ENCODE data around the gene SPTBN4. TPM values are rescaled to one million over a fixed set of nuclear protein-coding genes. Genes with fewer than 3 reads are reported as not detected.

SPTBN4 gene
- total and polyA plus RNA-seq, 2 of the 4 experiments (the other 2 are of a cell fraction): 0.72 to 0.91 TPM

DNA sequence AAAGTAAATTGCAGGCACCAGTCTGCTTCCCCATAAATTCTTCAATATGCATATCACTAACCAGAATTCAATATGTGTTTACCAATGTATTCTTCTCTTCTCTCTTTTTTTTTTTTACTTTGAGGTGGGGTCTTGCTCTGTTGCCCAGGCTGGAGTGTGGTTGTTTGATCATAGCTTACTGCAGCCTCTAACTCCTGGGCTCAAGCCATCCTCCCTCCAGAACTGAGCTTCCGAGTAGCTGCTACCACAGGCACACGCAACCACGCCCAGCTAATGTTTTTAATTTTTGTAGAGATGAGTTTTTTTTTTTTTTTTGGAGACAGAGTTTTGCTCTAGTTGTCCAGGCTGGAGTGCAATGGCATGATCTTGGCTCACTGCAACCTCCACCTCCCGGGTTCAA lies 151.2 kb downstream of the SPTBN4 start:
- no CpG with 5 or more reads among the region's 4 CpGs for whole genome bisulfite sequencing, 2 experiments (ENCODE audit: extremely low coverage in 2 of 2, insufficient read length in 1 of 2)
- no peak overlapping the region for H2BK120ac ChIP-seq (ENCODE audit: low read depth, low read length)
- no peak overlapping the region for H3K9ac ChIP-seq (ENCODE audit: low read depth, low read length)
- no peaks in the 10 kb centered on the region for H3K27me3 ChIP-seq (ENCODE audit: control insufficient read depth, insufficient read depth, low read length)
- no peaks in the 10 kb centered on the region for H3K9me3 ChIP-seq (ENCODE audit: control insufficient read depth, insufficient read depth, low read length)
- no peak overlapping the region for H2AK5ac ChIP-seq (ENCODE audit: low read depth, low read length)
- no peak overlapping the region for H4K91ac ChIP-seq (ENCODE audit: insufficient read depth, low read depth, low read length)
- intact Hi-C loops (cut with micrococcal nuclease) (no loop called here), dilution Hi-C loops (cut with HindIII; ENCODE audit: low sequenced_read_pairs, unreplicated experiment) (no loop called here), in situ Hi-C loops (cut with MboI; ENCODE audit: low sequenced_read_pairs) (no loop called here)
- peaks cover 53% of the 10 kb centered on the region for H3K36me3 ChIP-seq (ENCODE audit: control insufficient read depth, insufficient read depth, low read length)
- no peak overlapping the region for H3K27ac ChIP-seq (ENCODE audit: insufficient read depth, low read length)
- no peak overlapping the region for H2AK9ac ChIP-seq (replicated peaks; ENCODE audit: low read depth, low read length, poor library complexity)
- BruUV-seq (replicated peaks): no TSS peak
- no peak overlapping the region for H2BK5ac ChIP-seq (ENCODE audit: low read depth, low read length, poor library complexity, severe bottlenecking)
- no peak overlapping the region for H3K4me3 ChIP-seq (ENCODE audit: insufficient read depth, low read depth, low read length)
- H3K23ac ChIP-seq (ENCODE audit: low read depth, low read length): no peak overlapping the region
- H2BK20ac ChIP-seq (ENCODE audit: low read depth, low read length): no peak overlapping the region
- no peak overlapping the region for H4K5ac ChIP-seq (ENCODE audit: low read depth, low read length)
- no peak overlapping the region for H3K18ac ChIP-seq (ENCODE audit: low read depth, low read length)
- peaks cover 17% of the 10 kb centered on the region; the same call in 1 of the 2 replicates for H3K4me1 ChIP-seq (ENCODE audit: control insufficient read depth, insufficient read depth, low read length)
- H2AFZ ChIP-seq (replicated peaks; ENCODE audit: low read length, poor library complexity): no peak overlapping the region
- ChIA-PET CTCF (interaction anchor here (0.6 kb wide), 1 partner anchor 878 kb away, joined by 4 read pairs; no protein-coding TSS in a partner anchor), POLR2A (ENCODE audit: unreplicated experiment) (no interaction called here)
- DNase-seq: no peak
- H2BK15ac ChIP-seq (ENCODE audit: low read depth, low read length): no peak overlapping the region
- no peak overlapping the region for H3K56ac ChIP-seq (ENCODE audit: extremely low read depth, insufficient read depth, low read length)
- H4K20me1 ChIP-seq (ENCODE audit: insufficient read depth, low read length): peaks cover 3% of the 10 kb centered on the region; the same call in 1 of the 2 replicates
- H3K14ac ChIP-seq (replicated peaks; ENCODE audit: low read depth, low read length): no peak overlapping the region
- H3K79me1 ChIP-seq (ENCODE audit: low read depth in 1 of 2, low read length in 2 of 2): peaks cover 4 to 28% of the 10 kb centered on the region in 2 experiments
- H3K4me2 ChIP-seq (ENCODE audit: low read depth, low read length): no peak overlapping the region
- peaks cover 9% of the 10 kb centered on the region for H3K9me1 ChIP-seq (ENCODE audit: insufficient read depth, low read length)
- no peak for TF ChIP-seq CHD1 (IDR thresholded peaks at IDR 0.05; ENCODE audit: low read depth, low read length)
- TF ChIP-seq MAFK (IDR thresholded peaks at IDR 0.05; ENCODE audit: low read depth, low read length): no peak
- no peak for TF ChIP-seq RAD21 (IDR thresholded peaks at IDR 0.05; ENCODE audit: low read length)
- TF ChIP-seq CEBPB (IDR thresholded peaks at IDR 0.05; ENCODE audit: low read depth, low read length): no peak
- no peak for TF ChIP-seq BHLHE40 (IDR thresholded peaks at IDR 0.05; ENCODE audit: low read depth, low read length)
- TF ChIP-seq NFE2L2 (IDR thresholded peaks at IDR 0.05; ENCODE audit: low read depth, low read length): no peak
- TF ChIP-seq FOS (IDR thresholded peaks at IDR 0.05; ENCODE audit: low read depth, low read length): no peak
- no peak for TF ChIP-seq RFX5 (IDR thresholded peaks at IDR 0.05; ENCODE audit: low read depth, low read length)
- ATAC-seq (ENCODE audit: low read depth): no peak
- H4K8ac ChIP-seq (ENCODE audit: low read depth in 2 of 2, low read length in 2 of 2): no peak overlapping the region
- no peak overlapping the region for H3K4ac ChIP-seq (ENCODE audit: low read depth, low read length)
